T-helper 2 cell treated with Interferon-gamma antibody and Interleukin-4, amounts not matched to agents 5 μg/mL and 100 μg/mL, for 36 hours (primary cell): ENCODE measurements around the gene MAP3K3.
A peak's percentile ranks its signal among the peaks of the same experiment; 100 is the strongest.

Experiments used
- DNase-seq: peaks from one replicate; pipeline ENCODE4 v3.0.0; 2021; ENCODE audit warnings: low spot score
- H3K27ac Mint-ChIP-seq: one replicate; pipeline ENCODE4 v1.8.0; 2021; ENCODE audit warnings: mild to moderate bottlenecking, mixed read lengths
- H3K27me3 Mint-ChIP-seq: one replicate; pipeline ENCODE4 v1.8.0; 2021; ENCODE audit warnings: low read depth, mixed read lengths
- H3K36me3 Mint-ChIP-seq: one replicate; pipeline ENCODE4 v1.8.0; 2021; ENCODE audit warnings: low read depth, mixed read lengths
- H3K4me1 Mint-ChIP-seq: one replicate; pipeline ENCODE4 v1.8.0; 2021; ENCODE audit warnings: low read depth, mixed read lengths
- H3K4me3 Mint-ChIP-seq: one replicate; pipeline ENCODE4 v1.8.0; 2022; ENCODE audit warnings: mild to moderate bottlenecking, moderate library complexity, mixed read lengths
- H3K9me3 Mint-ChIP-seq: one replicate; pipeline ENCODE4 v1.8.0; 2021; ENCODE audit warnings: mixed read lengths

The MAP3K3 gene

GRCh38 chr17:63682981-63683380 is 60.8 kb downstream of the MAP3K3 start:
- Mint-ChIP-seq H3K4me1 (peaks cover 1% of the 10 kb centered on the region), H3K9me3 (no peaks in the 10 kb centered on the region), H3K27ac (no peak overlapping the region), H3K4me3 (no peak overlapping the region), H3K27me3 (no peaks in the 10 kb centered on the region), H3K36me3 (peaks cover 16% of the 10 kb centered on the region)
- no peak for DNase-seq

- Mint-ChIP-seq H3K9me3 (no peaks in the 10 kb centered on the region), H3K4me1 (peaks cover 1% of the 10 kb centered on the region), H3K36me3 (peaks cover 20% of the 10 kb centered on the region), H3K4me3 (no peak overlapping the region), H3K27me3 (no peaks in the 10 kb centered on the region), H3K27ac (no peak overlapping the region)
- no peak for DNase-seq
Observed at GRCh38 chr17:63685041-63685440, 62.8 kb downstream of the MAP3K3 start.

GRCh38 chr17:63685578-63685977 is 63.4 kb downstream of the MAP3K3 start:
- DNase-seq = no peak
- Mint-ChIP-seq H3K36me3 (peaks cover 22% of the 10 kb centered on the region), H3K9me3 (no peaks in the 10 kb centered on the region), H3K4me3 (no peak overlapping the region), H3K4me1 (peaks cover 1% of the 10 kb centered on the region), H3K27me3 (no peaks in the 10 kb centered on the region), H3K27ac (no peak overlapping the region)

GRCh38 chr17:63686138-63686685 is 64.0 kb downstream of the MAP3K3 start:
- Mint-ChIP-seq H3K27ac (no peak overlapping the region), H3K27me3 (no peaks in the 10 kb centered on the region), H3K4me3 (no peak overlapping the region), H3K4me1 (peaks cover 1% of the 10 kb centered on the region), H3K9me3 (no peaks in the 10 kb centered on the region), H3K36me3 (peaks cover 28% of the 10 kb centered on the region)
- no peak for DNase-seq

GRCh38 chr17:63688396-63689020 is 66.3 kb downstream of the MAP3K3 start:
- H3K27ac Mint-ChIP-seq = no peak overlapping the region
- H3K4me1 Mint-ChIP-seq = peaks cover 1% of the 10 kb centered on the region
- H3K36me3 Mint-ChIP-seq = peaks cover 34% of the 10 kb centered on the region
- no peaks in the 10 kb centered on the region for H3K9me3 Mint-ChIP-seq
- no peaks in the 10 kb centered on the region for H3K27me3 Mint-ChIP-seq
- no peak overlapping the region for H3K4me3 Mint-ChIP-seq
- no peak for DNase-seq

- Mint-ChIP-seq H3K4me1 (peaks cover 1% of the 10 kb centered on the region), H3K27ac (no peak overlapping the region), H3K9me3 (no peaks in the 10 kb centered on the region), H3K4me3 (no peak overlapping the region), H3K36me3 (peaks cover 29% of the 10 kb centered on the region), H3K27me3 (no peaks in the 10 kb centered on the region)
- no peak for DNase-seq
Observed at GRCh38 chr17:63689479-63689878, 67.3 kb downstream of the MAP3K3 start.

- Mint-ChIP-seq H3K4me1 (peaks cover 22% of the 10 kb centered on the region), H3K27me3 (no peaks in the 10 kb centered on the region), H3K9me3 (no peaks in the 10 kb centered on the region), H3K4me3 (no peak overlapping the region), H3K27ac (no peak overlapping the region), H3K36me3 (peaks cover 44% of the 10 kb centered on the region)
- DNase-seq = no peak
Observed at GRCh38 chr17:63692195-63692816, 70.1 kb downstream of the MAP3K3 start.

GRCh38 chr17:63693411-63694113 is 71.3 kb downstream of the MAP3K3 start:
- Mint-ChIP-seq H3K36me3 (peaks cover 52% of the 10 kb centered on the region), H3K9me3 (no peaks in the 10 kb centered on the region), H3K4me1 (peaks cover 22% of the 10 kb centered on the region), H3K4me3 (no peak overlapping the region), H3K27ac (peak overlapping the region; percentile 68), H3K27me3 (no peaks in the 10 kb centered on the region)
- DNase-seq = no peak

GRCh38 chr17:63694229-63694949 is 72.2 kb downstream of the MAP3K3 start:
- Mint-ChIP-seq H3K4me1 (peaks cover 22% of the 10 kb centered on the region), H3K9me3 (no peaks in the 10 kb centered on the region), H3K4me3 (no peak overlapping the region), H3K27me3 (no peaks in the 10 kb centered on the region), H3K36me3 (peaks cover 53% of the 10 kb centered on the region), H3K27ac (peak overlapping the region; percentile 72)
- no peak for DNase-seq

GRCh38 chr17:63694950-63695773 is 72.9 kb downstream of the MAP3K3 start:
- Mint-ChIP-seq H3K4me1 (peaks cover 22% of the 10 kb centered on the region), H3K9me3 (no peaks in the 10 kb centered on the region), H3K36me3 (peaks cover 53% of the 10 kb centered on the region), H3K27me3 (no peaks in the 10 kb centered on the region), H3K27ac (peak overlapping the region; percentile 72), H3K4me3 (peak overlapping the region; percentile 21)
- DNase-seq = no peak

- peaks cover 46% of the 10 kb centered on the region for H3K36me3 Mint-ChIP-seq
- DNase-seq = no peak
- peaks cover 22% of the 10 kb centered on the region for H3K4me1 Mint-ChIP-seq
Observed at GRCh38 chr17:63695889-63696288, 73.7 kb downstream of the MAP3K3 start.

GRCh38 chr17:63696381-63696961 is 74.3 kb downstream of the MAP3K3 start:
- Mint-ChIP-seq H3K9me3 (no peaks in the 10 kb centered on the region), H3K27me3 (no peaks in the 10 kb centered on the region), H3K27ac (peak overlapping the region; percentile 94), H3K4me3 (peak overlapping the region; percentile 94), H3K36me3 (peaks cover 47% of the 10 kb centered on the region), H3K4me1 (peaks cover 26% of the 10 kb centered on the region)
- DNase-seq = peak; percentile 19

More at GRCh38 chr17:63695889-63696288, 73.7 kb downstream of the MAP3K3 start:
- Mint-ChIP-seq H3K4me3 (peak overlapping the region; percentile 94), H3K27ac (peak overlapping the region; percentile 94), H3K9me3 (no peaks in the 10 kb centered on the region), H3K27me3 (no peaks in the 10 kb centered on the region)
